Inflammatory macrophage treated with lipopolysaccharide for 4 hours (primary cell): ENCODE data around the gene UBXN1.

ENCODE experiments used
- DNase-seq: peaks from one replicate; pipeline ENCODE4 v3.0.0-alpha.2; 2020

UBXN1 gene

GRCh38 chr11:62678770-62679696 lies at the start of gene UBXN1:
Gene UBXN1 (minus strand): TSS chr11:62679073. CDS start chr11:62678923, 150 bp downstream.
- DNase-seq: peak; percentile 96

- peak; percentile 93 for DNase-seq
These were observed 49.5 kb upstream of the UBXN1 start, which contains the start of gene TTC9C for GRCh38 chr11:62728171-62728988. Gene TTC9C (plus strand): TSS chr11:62728486. CDS start chr11:62728849, 363 bp downstream.

GRCh38 chr11:62727872-62728170 lies 48.9 kb upstream of the UBXN1 start:
- peak; percentile 99 for DNase-seq

GRCh38 chr11:62727165-62727871 lies 48.4 kb upstream of the UBXN1 start, which contains the start of gene HNRNPUL2:
Gene HNRNPUL2 (minus strand): TSS chr11:62727457. CDS start chr11:62727156, 301 bp downstream.
- peak; percentile 100 for DNase-seq

- no peak for DNase-seq
These were observed 48.0 kb upstream of the UBXN1 start for GRCh38 chr11:62726915-62727164.

GRCh38 chr11:62726156-62726914 lies 47.5 kb upstream of the UBXN1 start:
- no peak for DNase-seq

- no peak for DNase-seq
These were observed 46.8 kb upstream of the UBXN1 start for GRCh38 chr11:62725646-62726045.

GRCh38 chr11:62724171-62724570 lies 45.3 kb upstream of the UBXN1 start:
- no peak for DNase-seq

- no peak for DNase-seq
These were observed 43.1 kb upstream of the UBXN1 start for GRCh38 chr11:62721994-62722393.

- no peak for DNase-seq
These were observed 40.6 kb upstream of the UBXN1 start for GRCh38 chr11:62719302-62719978.

- no peak for DNase-seq
These were observed 37.9 kb upstream of the UBXN1 start for GRCh38 chr11:62716816-62717215.

- no peak for DNase-seq
These were observed 37.3 kb upstream of the UBXN1 start for GRCh38 chr11:62716206-62716605.

GRCh38 chr11:62715150-62716130 lies 36.6 kb upstream of the UBXN1 start:
- no peak for DNase-seq

- no peak for DNase-seq
These were observed 34.5 kb upstream of the UBXN1 start for GRCh38 chr11:62713343-62713742.

- DNase-seq: no peak
These were observed 34.0 kb upstream of the UBXN1 start for GRCh38 chr11:62712861-62713260.

GRCh38 chr11:62712276-62712812 lies 33.5 kb upstream of the UBXN1 start:
- no peak for DNase-seq

- DNase-seq: peak; percentile 80
These were observed 31.1 kb upstream of the UBXN1 start for GRCh38 chr11:62710001-62710345.

GRCh38 chr11:62709247-62710000 lies 30.6 kb upstream of the UBXN1 start:
- peak; percentile 98 for DNase-seq

- DNase-seq: no peak
These were observed 29.9 kb upstream of the UBXN1 start for GRCh38 chr11:62708793-62709192.

GRCh38 chr11:62708392-62708791 lies 29.5 kb upstream of the UBXN1 start:
- DNase-seq: no peak
